ENCODE results near the gene EEF2K.

Gene EEF2K

GRCh38 chr16:22336581-22336980 lies 130.5 kb downstream of the EEF2K start:
- TF ChIP-seq CTCF (IDR thresholded peaks at IDR 0.05) = no peak

- TF ChIP-seq CTCF (IDR thresholded peaks at IDR 0.05) = no peak
These were observed 131.0 kb downstream of the EEF2K start for GRCh38 chr16:22337045-22337444.

GRCh38 chr16:22337849-22338635 lies 132.0 kb downstream of the EEF2K start:
- TF ChIP-seq CTCF (IDR thresholded peaks at IDR 0.05) = no peak
